Fibroblast of skin of abdomen (primary cell): ENCODE data around the gene FBLN5.
"Not testable (repeated sequence)": the region's sequence is repeated elsewhere in the genome, so short reads cannot be mapped to it uniquely, and the experiment has no call there.

Experiments
- DNase-seq: peaks from one replicate; pipeline ENCODE4 v3.0.0-alpha.2; 2013

The FBLN5 gene

GRCh38 chr14:91904483-91904882, 43.0 kb downstream of the FBLN5 start:
- DNase-seq, result no peak

GRCh38 chr14:91903070-91903469, 44.4 kb downstream of the FBLN5 start:
- DNase-seq, result no peak

- DNase-seq, result no peak
These were observed 45.2 kb downstream of the FBLN5 start for GRCh38 chr14:91902336-91902735.

- peak; percentile 24 for DNase-seq
These were observed 45.9 kb downstream of the FBLN5 start for GRCh38 chr14:91901449-91902226.

- DNase-seq, result no peak
These were observed 47.7 kb downstream of the FBLN5 start for GRCh38 chr14:91899806-91900205.

GRCh38 chr14:91899213-91899612, 48.3 kb downstream of the FBLN5 start:
- DNase-seq, result no peak

- no peak for DNase-seq
These were observed 49.1 kb downstream of the FBLN5 start for GRCh38 chr14:91898372-91898771.

GRCh38 chr14:91897716-91898115, 49.8 kb downstream of the FBLN5 start:
- not testable (repeated sequence) for DNase-seq

GRCh38 chr14:91897106-91897701, 50.3 kb downstream of the FBLN5 start:
- peak; percentile 13 for DNase-seq

GRCh38 chr14:91896419-91896818, 51.1 kb downstream of the FBLN5 start:
- no peak for DNase-seq

GRCh38 chr14:91893669-91894068, 53.8 kb downstream of the FBLN5 start:
- DNase-seq, result no peak

GRCh38 chr14:91893007-91893406, 54.5 kb downstream of the FBLN5 start:
- DNase-seq, result no peak

GRCh38 chr14:91891721-91892220, 55.7 kb downstream of the FBLN5 start:
- DNase-seq, result peak; percentile 20

- DNase-seq, result no peak
These were observed 56.4 kb downstream of the FBLN5 start for GRCh38 chr14:91891101-91891500.

GRCh38 chr14:91890291-91890749, 57.2 kb downstream of the FBLN5 start:
- DNase-seq, result no peak

- no peak for DNase-seq
These were observed 57.9 kb downstream of the FBLN5 start for GRCh38 chr14:91889477-91890211.

- DNase-seq, result no peak
These were observed 58.6 kb downstream of the FBLN5 start for GRCh38 chr14:91888641-91889476.

GRCh38 chr14:91886961-91887360, 60.5 kb downstream of the FBLN5 start:
- no peak for DNase-seq

GRCh38 chr14:91885839-91886238, 61.7 kb downstream of the FBLN5 start:
- no peak for DNase-seq

- DNase-seq, result no peak
These were observed 62.3 kb downstream of the FBLN5 start for GRCh38 chr14:91885113-91885712.

- DNase-seq, result no peak
These were observed 62.8 kb downstream of the FBLN5 start for GRCh38 chr14:91884664-91885063.

- DNase-seq, result no peak
These were observed 63.7 kb downstream of the FBLN5 start for GRCh38 chr14:91883753-91884152.
